ENCODE results near the gene ATP6V1A.

DNA sequence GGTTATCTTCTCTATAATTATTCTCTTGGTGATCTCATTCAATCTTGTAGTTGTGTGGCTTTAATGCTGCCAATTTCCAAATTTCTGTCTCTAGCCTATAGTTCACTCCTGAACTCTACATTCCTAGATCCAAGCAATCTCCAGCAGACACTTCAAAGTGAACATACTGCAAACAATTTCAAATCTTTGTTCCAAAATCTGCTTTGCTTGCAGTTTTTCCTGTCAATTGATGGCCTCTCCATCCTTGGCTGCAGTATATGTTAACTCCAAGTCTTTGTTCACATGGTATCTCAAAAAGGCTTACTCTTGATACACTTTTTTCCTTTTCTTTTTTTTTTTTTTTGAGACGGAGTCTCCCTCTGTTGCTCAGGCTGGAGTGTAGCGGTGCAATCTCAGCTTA, 18.2 kb upstream of the ATP6V1A start:
- TF ChIP-seq, protein P1, sequence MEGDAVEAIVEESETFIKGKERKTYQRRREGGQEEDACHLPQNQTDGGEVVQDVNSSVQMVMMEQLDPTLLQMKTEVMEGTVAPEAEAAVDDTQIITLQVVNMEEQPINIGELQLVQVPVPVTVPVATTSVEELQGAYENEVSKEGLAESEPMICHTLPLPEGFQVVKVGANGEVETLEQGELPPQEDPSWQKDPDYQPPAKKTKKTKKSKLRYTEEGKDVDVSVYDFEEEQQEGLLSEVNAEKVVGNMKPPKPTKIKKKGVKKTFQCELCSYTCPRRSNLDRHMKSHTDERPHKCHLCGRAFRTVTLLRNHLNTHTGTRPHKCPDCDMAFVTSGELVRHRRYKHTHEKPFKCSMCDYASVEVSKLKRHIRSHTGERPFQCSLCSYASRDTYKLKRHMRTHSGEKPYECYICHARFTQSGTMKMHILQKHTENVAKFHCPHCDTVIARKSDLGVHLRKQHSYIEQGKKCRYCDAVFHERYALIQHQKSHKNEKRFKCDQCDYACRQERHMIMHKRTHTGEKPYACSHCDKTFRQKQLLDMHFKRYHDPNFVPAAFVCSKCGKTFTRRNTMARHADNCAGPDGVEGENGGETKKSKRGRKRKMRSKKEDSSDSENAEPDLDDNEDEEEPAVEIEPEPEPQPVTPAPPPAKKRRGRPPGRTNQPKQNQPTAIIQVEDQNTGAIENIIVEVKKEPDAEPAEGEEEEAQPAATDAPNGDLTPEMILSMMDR (IDR thresholded peaks at IDR 0.05) = no peak
- no peak for TF ChIP-seq POLR2AphosphoS5 (IDR thresholded peaks at IDR 0.05)
- TF ChIP-seq EP300 (IDR thresholded peaks at IDR 0.05; ENCODE audit: low read depth) = no peak
- no peak for TF ChIP-seq POLR2A (IDR thresholded peaks at IDR 0.05)
